ENCODE data around the gene TPI1. TPM values are rescaled to one million over a fixed set of nuclear protein-coding genes. Genes with fewer than 3 reads are reported as not detected.
"Not testable (repeated sequence)": the region's sequence is repeated elsewhere in the genome, so short reads cannot be mapped to it uniquely, and the experiment has no call there.

The TPI1 gene
- total and polyA plus RNA-seq, 3 experiments from 2014 or later = 613 to 1,374 (median 1,331) TPM

- no peaks in the 10 kb centered on the region for H3K36me3 ChIP-seq (ENCODE audit: insufficient read depth, low read length)
- ChIA-PET POLR2A (interaction anchor here (0.9 to 1.6 kb wide), 4 partner anchors 9 to 54 kb away, joined by 3 to 10 read pairs (median 4); partner anchors contain the start of genes CDCA3, ENO2 and USP5), CTCF (interaction anchor here (1.0 to 7.9 kb wide), 4 partner anchors 14 to 36 kb away, joined by 3 to 50 read pairs (median 25); partner anchors contain the start of gene SPSB2)
- Mint-ChIP-seq H3K9me3 (no peaks in the 10 kb centered on the region), H3K36me3 (peaks cover 0 to 5% (median 3%) of the 10 kb centered on the region in 3 donors), H3K27ac (no peak overlapping the region), H3K4me3 (no peak overlapping the region), H3K27me3 (no peaks in the 10 kb centered on the region), H3K4me1 (peaks cover 0 to 5% (median 0%) of the 10 kb centered on the region in 3 donors)
- no peak for DNase-seq
- H3K4me3 ChIP-seq (ENCODE audit: low read length) = peak overlapping the region; percentile 86
- H3K27me3 ChIP-seq (ENCODE audit: insufficient read depth, low read length, poor library complexity, severe bottlenecking) = no peaks in the 10 kb centered on the region
- peak overlapping the region; percentile 95 for H3K27ac ChIP-seq (ENCODE audit: low read depth, low read length)
- H3K4me1 ChIP-seq (ENCODE audit: insufficient read depth, low read length) = peaks cover 16% of the 10 kb centered on the region
- H3K9me3 ChIP-seq (ENCODE audit: low read length) = no peaks in the 10 kb centered on the region
Observed at GRCh38 chr12:6905414-6906040, 38.2 kb downstream of the TPI1 start.

- not testable (repeated sequence) for H3K4me1 Mint-ChIP-seq; H3K9me3 Mint-ChIP-seq; H3K4me3 Mint-ChIP-seq; H3K27ac ChIP-seq (ENCODE audit: low read depth, low read length); H3K36me3 Mint-ChIP-seq; H3K27me3 ChIP-seq (ENCODE audit: insufficient read depth, low read length, poor library complexity, severe bottlenecking); H3K27ac Mint-ChIP-seq; DNase-seq; H3K27me3 Mint-ChIP-seq; H3K36me3 ChIP-seq (ENCODE audit: insufficient read depth, low read length); H3K4me3 ChIP-seq (ENCODE audit: low read length); H3K9me3 ChIP-seq (ENCODE audit: low read length)
- ChIA-PET CTCF (interaction anchor here (1.2 to 7.9 kb wide), 7 partner anchors 8 to 56 kb away, joined by 3 to 50 read pairs (median 7); partner anchors contain the start of genes SPSB2 and USP5), POLR2A (interaction anchor here (0.7 to 0.8 kb wide), 2 partner anchors 17 to 30 kb away, joined by 3 to 7 read pairs; no protein-coding TSS in a partner anchor)
- H3K4me1 ChIP-seq (ENCODE audit: insufficient read depth, low read length) = peaks cover 17% of the 10 kb centered on the region
Observed at GRCh38 chr12:6908141-6908540, 40.8 kb downstream of the TPI1 start.

- no peak overlapping the region for H3K4me3 ChIP-seq (ENCODE audit: low read length)
- peak overlapping the region in 1 of 7 donors; percentile 14 for H3K4me3 Mint-ChIP-seq
- H3K36me3 ChIP-seq (ENCODE audit: insufficient read depth, low read length) = no peaks in the 10 kb centered on the region
- POLR2A ChIA-PET = no interaction called here
- no peaks in the 10 kb centered on the region for H3K9me3 ChIP-seq (ENCODE audit: low read length)
- H3K4me1 Mint-ChIP-seq = peaks cover 12 to 19% (median 13%) of the 10 kb centered on the region in 3 donors
- peaks cover 0 to 8% (median 3%) of the 10 kb centered on the region in 3 donors for H3K36me3 Mint-ChIP-seq
- H3K27ac ChIP-seq (ENCODE audit: low read depth, low read length) = no peak overlapping the region
- H3K27ac Mint-ChIP-seq = peak overlapping the region in 3 of 8 donors; percentile 6 to 51 (median 46)
- H3K4me1 ChIP-seq (ENCODE audit: insufficient read depth, low read length) = peaks cover 18% of the 10 kb centered on the region
- no peak for DNase-seq
- CTCF ChIA-PET = interaction anchor here (0.7 to 7.9 kb wide), 4 partner anchors 15 to 52 kb away, joined by 3 to 50 read pairs (median 10); no protein-coding TSS in a partner anchor
- H3K27me3 ChIP-seq (ENCODE audit: insufficient read depth, low read length, poor library complexity, severe bottlenecking) = no peaks in the 10 kb centered on the region
- no peaks in the 10 kb centered on the region for H3K27me3 Mint-ChIP-seq
- no peaks in the 10 kb centered on the region for H3K9me3 Mint-ChIP-seq
Observed at GRCh38 chr12:6909421-6910145, 42.3 kb downstream of the TPI1 start.

GRCh38 chr12:6912164-6912935 is 45.0 kb downstream of the TPI1 start:
- H3K4me3 ChIP-seq (ENCODE audit: low read length) = no peak overlapping the region
- no peaks in the 10 kb centered on the region for H3K27me3 ChIP-seq (ENCODE audit: insufficient read depth, low read length, poor library complexity, severe bottlenecking)
- Mint-ChIP-seq H3K9me3 (no peaks in the 10 kb centered on the region), H3K4me3 (peak overlapping the region in 6 of 7 donors; percentile 13 to 95 (median 66)), H3K4me1 (peaks cover 21 to 44% (median 30%) of the 10 kb centered on the region in 3 donors), H3K27me3 (no peaks in the 10 kb centered on the region), H3K27ac (peak overlapping the region; percentile 81 to 98 (median 94)), H3K36me3 (peaks cover 0 to 30% (median 3%) of the 10 kb centered on the region in 3 donors)
- CTCF ChIA-PET = interaction anchor here (1.1 to 4.4 kb wide), 6 partner anchors 10 to 40 kb away, joined by 3 to 28 read pairs (median 14); partner anchors contain the start of gene SPSB2
- POLR2A ChIA-PET = interaction anchor here (0.6 to 2.6 kb wide), 4 partner anchors 21 to 1011 kb away, joined by 3 to 14 read pairs (median 10); no protein-coding TSS in a partner anchor
- no peak for DNase-seq
- H3K36me3 ChIP-seq (ENCODE audit: insufficient read depth, low read length) = no peaks in the 10 kb centered on the region
- no peaks in the 10 kb centered on the region for H3K9me3 ChIP-seq (ENCODE audit: low read length)
- H3K27ac ChIP-seq (ENCODE audit: low read depth, low read length) = no peak overlapping the region
- H3K4me1 ChIP-seq (ENCODE audit: insufficient read depth, low read length) = peaks cover 21% of the 10 kb centered on the region

- POLR2A ChIA-PET = interaction anchor here (0.6 to 2.6 kb wide), 17 partner anchors 9 to 244 kb away, joined by 3 to 14 read pairs (median 5); partner anchors contain the start of genes C12orf57, LRRC23, RNU7-1 and SPSB2
Observed at GRCh38 chr12:6914246-6914946, 47.1 kb downstream of the TPI1 start, which contains the start of gene ENO2. Gene ENO2, plus strand, starts transcription at chr12:6914580. Its CDS starts 1,253 bp downstream, at chr12:6915833.

GRCh38 chr12:6914947-6915788 is 47.8 kb downstream of the TPI1 start:
- H3K4me3 ChIP-seq (ENCODE audit: low read length) = peak overlapping the region; percentile 69

More at GRCh38 chr12:6914246-6914946, 47.1 kb downstream of the TPI1 start, which contains the start of gene ENO2:
- Histone ChIP-seq H3K27ac (ENCODE audit: low read depth, low read length) (peak within 1 kb of the TSS; percentile 66), H3K9me3 (ENCODE audit: low read length) (no peaks in the 10 kb centered on the region), H3K4me3 (ENCODE audit: low read length) (peak within 1 kb of the TSS; percentile 69), H3K36me3 (ENCODE audit: insufficient read depth, low read length) (peaks cover 2% of the 10 kb centered on the region), H3K4me1 (ENCODE audit: insufficient read depth, low read length) (peaks cover 21% of the 10 kb centered on the region), H3K27me3 (ENCODE audit: insufficient read depth, low read length, poor library complexity, severe bottlenecking) (no peaks in the 10 kb centered on the region)
- DNase-seq = peak; percentile 79 to 94 (median 87)
- Mint-ChIP-seq H3K9me3 (no peaks in the 10 kb centered on the region), H3K4me1 (peaks cover 21 to 44% (median 30%) of the 10 kb centered on the region in 3 donors), H3K27ac (peak within 1 kb of the TSS; percentile 94 to 99 (median 96)), H3K27me3 (no peaks in the 10 kb centered on the region), H3K4me3 (peak within 1 kb of the TSS; percentile 89 to 99 (median 94)), H3K36me3 (peaks cover 0 to 39% (median 2%) of the 10 kb centered on the region in 3 donors)
- CTCF ChIA-PET = interaction anchor here (0.7 to 4.4 kb wide), 7 partner anchors 11 to 49 kb away, joined by 3 to 28 read pairs (median 4); partner anchors contain the start of genes C12orf57, RNU7-1 and SPSB2

More at GRCh38 chr12:6914947-6915788, 47.8 kb downstream of the TPI1 start:
- peaks cover 6% of the 10 kb centered on the region for H3K36me3 ChIP-seq (ENCODE audit: insufficient read depth, low read length)
- POLR2A ChIA-PET = interaction anchor here (1.0 to 2.6 kb wide), 11 partner anchors 9 to 193 kb away, joined by 3 to 14 read pairs (median 7); partner anchors contain the start of genes C12orf57, LRRC23, RNU7-1 and SPSB2
- no peaks in the 10 kb centered on the region for H3K27me3 ChIP-seq (ENCODE audit: insufficient read depth, low read length, poor library complexity, severe bottlenecking)
- Mint-ChIP-seq H3K27ac (peak overlapping the region; percentile 94 to 99 (median 96)), H3K9me3 (no peaks in the 10 kb centered on the region), H3K36me3 (peaks cover 3 to 47% (median 4%) of the 10 kb centered on the region in 3 donors), H3K4me3 (peak overlapping the region; percentile 89 to 99 (median 94)), H3K4me1 (peaks cover 21 to 44% (median 30%) of the 10 kb centered on the region in 3 donors), H3K27me3 (no peaks in the 10 kb centered on the region)
- H3K4me1 ChIP-seq (ENCODE audit: insufficient read depth, low read length) = peaks cover 21% of the 10 kb centered on the region
- DNase-seq = no peak
- CTCF ChIA-PET = interaction anchor here (1.3 to 4.4 kb wide), 6 partner anchors 10 to 46 kb away, joined by 3 to 28 read pairs (median 6); partner anchors contain the start of genes C12orf57, RNU7-1 and SPSB2
- no peaks in the 10 kb centered on the region for H3K9me3 ChIP-seq (ENCODE audit: low read length)
- H3K27ac ChIP-seq (ENCODE audit: low read depth, low read length) = peak overlapping the region; percentile 66

All from CD8-positive, alpha-beta memory T cell (primary cell).